ENCODE results near the gene GJD2. TPM values are rescaled to one million over a fixed set of nuclear protein-coding genes. Genes with fewer than 3 reads are reported as not detected.

The GJD2 gene
- total and polyA plus RNA-seq, 4 donors, result not detected

- 77% methylated on average over 2 of the region's 2 CpGs for WGBS
- H3K4me1 ChIP-seq (ENCODE audit: control insufficient read depth in 4 of 4, insufficient read depth in 4 of 4, low read length in 3 of 4), result no peaks in the 10 kb centered on the region
Measured at GRCh38 chr15:34783431-34783830, 28.6 kb upstream of the GJD2 start.

GRCh38 chr15:34782901-34783300 lies 28.1 kb upstream of the GJD2 start:
- TF ChIP-seq RAD21 (IDR thresholded peaks at IDR 0.05), result no peak
- TF ChIP-seq NR2F2 (IDR thresholded peaks at IDR 0.05), result no peak
- TF ChIP-seq GABPA (IDR thresholded peaks at IDR 0.05 in 1 of 2, conservative IDR thresholded peaks at IDR 0.05 in 1 of 2), result no peak
- TF ChIP-seq CTCF (IDR thresholded peaks at IDR 0.05; ENCODE audit: low read depth, low read length, missing input control), result no peak
- no peak for TF ChIP-seq ZBTB33 (IDR thresholded peaks at IDR 0.05)
- no peak for TF ChIP-seq HNF4G (IDR thresholded peaks at IDR 0.05)
- TF ChIP-seq YY1 (IDR thresholded peaks at IDR 0.05), result no peak
- TF ChIP-seq RXRA (IDR thresholded peaks at IDR 0.05), result no peak
- TF ChIP-seq REST (IDR thresholded peaks at IDR 0.05), result no peak
- TF ChIP-seq FOXA2 (IDR thresholded peaks at IDR 0.05), result no peak
- Histone ChIP-seq H3K9me3 (ENCODE audit: control insufficient read depth in 4 of 4, low read length in 3 of 4) (no peaks in the 10 kb centered on the region), H3K27ac (ENCODE audit: low read depth in 1 of 2, low read length in 2 of 2) (no peak overlapping the region), H3K4me1 (ENCODE audit: control insufficient read depth in 4 of 4, insufficient read depth in 4 of 4, low read length in 3 of 4) (no peaks in the 10 kb centered on the region), H3K9ac (ENCODE audit: low read depth in 1 of 2, low read length in 2 of 2) (no peak overlapping the region), H3K4me3 (ENCODE audit: low read depth in 1 of 3, low read length in 3 of 3) (no peak overlapping the region), H3K36me3 (ENCODE audit: control insufficient read depth in 4 of 4, insufficient read depth in 3 of 4, low read depth in 1 of 4, low read length in 3 of 4) (no peaks in the 10 kb centered on the region), H3K27me3 (ENCODE audit: control insufficient read depth in 4 of 4, insufficient read depth in 4 of 4, low read length in 3 of 4) (peaks cover 0 to 5% (median 0%) of the 10 kb centered on the region in 4 donors)
- 58% methylated on average over 3 of the region's 3 CpGs for WGBS
- DNase-seq (ENCODE audit: low spot score), result no peak

More at GRCh38 chr15:34783431-34783830, 28.6 kb upstream of the GJD2 start:
- Histone ChIP-seq H3K4me3 (ENCODE audit: low read depth in 1 of 3, low read length in 3 of 3) (no peak overlapping the region), H3K9me3 (ENCODE audit: control insufficient read depth in 4 of 4, low read length in 3 of 4) (no peaks in the 10 kb centered on the region), H3K9ac (ENCODE audit: low read depth in 1 of 2, low read length in 2 of 2) (no peak overlapping the region), H3K27ac (ENCODE audit: low read depth in 1 of 2, low read length in 2 of 2) (no peak overlapping the region), H3K27me3 (ENCODE audit: control insufficient read depth in 4 of 4, insufficient read depth in 4 of 4, low read length in 3 of 4) (peaks cover 0 to 5% (median 0%) of the 10 kb centered on the region in 4 donors), H3K36me3 (ENCODE audit: control insufficient read depth in 4 of 4, insufficient read depth in 3 of 4, low read depth in 1 of 4, low read length in 3 of 4) (no peaks in the 10 kb centered on the region)
- TF ChIP-seq ZBTB33 (IDR thresholded peaks at IDR 0.05) (no peak), SP1 (IDR thresholded peaks at IDR 0.05) (no peak), HNF4G (IDR thresholded peaks at IDR 0.05) (no peak), YY1 (IDR thresholded peaks at IDR 0.05) (no peak), FOXA2 (IDR thresholded peaks at IDR 0.05) (no peak), FOXA1 (IDR thresholded peaks at IDR 0.05) (no peak), RXRA (IDR thresholded peaks at IDR 0.05) (no peak), ATF3 (IDR thresholded peaks at IDR 0.05) (no peak), JUND (IDR thresholded peaks at IDR 0.05) (no peak), MAX (IDR thresholded peaks at IDR 0.05) (no peak), HNF4A (conservative IDR thresholded peaks at IDR 0.05) (no peak), RAD21 (IDR thresholded peaks at IDR 0.05) (no peak), TAF1 (conservative IDR thresholded peaks at IDR 0.05) (no peak), NR2F2 (IDR thresholded peaks at IDR 0.05) (no peak), GABPA (IDR thresholded peaks at IDR 0.05 in 1 of 2, conservative IDR thresholded peaks at IDR 0.05 in 1 of 2) (no peak), EGR1 (IDR thresholded peaks at IDR 0.05; ENCODE audit: low read depth in 2 of 2) (no peak)
- DNase-seq (ENCODE audit: low spot score), result no peak
